DOHH2 (cell line): ENCODE measurements around the gene CLCNKA.
A peak's percentile ranks its signal among the peaks of the same experiment; 100 is the strongest.
"Not testable (repeated sequence)": the region's sequence is repeated elsewhere in the genome, so short reads cannot be mapped to it uniquely, and the experiment has no call there.

Source experiments
- H3F3A ChIP-seq: fragments of 200-600 bp; sonication (generic), shearing (Covaris generic); 2 replicates; pipeline ENCODE4 v1.6.0; 2016; ENCODE audit warnings: antibody characterized with exemption, mild to moderate bottlenecking; ENCODE audit not compliant: control insufficient read depth, insufficient read depth
- H3K27ac ChIP-seq: fragments of 200-600 bp; sonication (generic); 2 replicates; pipeline ENCODE4 v1.5.1; 2014; ENCODE audit warnings: low read depth, mild to moderate bottlenecking, low read length, moderate library complexity
- H3K27me3 ChIP-seq: fragments of 200-600 bp; sonication (generic); 2 replicates; pipeline ENCODE4 v1.6.1; 2014; ENCODE audit warnings: mild to moderate bottlenecking, low read length, mixed read lengths; ENCODE audit not compliant: control insufficient read depth
- H3K36me3 ChIP-seq: fragments of 200-600 bp; sonication (generic); 2 replicates; pipeline ENCODE4 v1.6.1; 2014; ENCODE audit warnings: mild to moderate bottlenecking, low read length, moderate library complexity, mixed read lengths; ENCODE audit not compliant: control insufficient read depth
- H3K4me1 ChIP-seq: fragments of 200-600 bp; sonication (generic); 2 replicates; pipeline ENCODE4 v1.6.1; 2014; ENCODE audit warnings: mild to moderate bottlenecking, low read length, mixed read lengths; ENCODE audit not compliant: control insufficient read depth
- H3K4me2 ChIP-seq: fragments of 200-600 bp; sonication (generic); 2 replicates; pipeline ENCODE4 v1.6.0; 2014; ENCODE audit warnings: mild to moderate bottlenecking, low read length, moderate library complexity
- H3K4me3 ChIP-seq: fragments of 200-600 bp; sonication (generic); 2 replicates; pipeline ENCODE4 v1.5.1; 2014; ENCODE audit warnings: mild to moderate bottlenecking, low read length, mixed read lengths
- H3K79me2 ChIP-seq: fragments of 200-600 bp; sonication (generic); 2 replicates; pipeline ENCODE4 v1.6.1; 2014; ENCODE audit warnings: mild to moderate bottlenecking, low read length, mixed read lengths; ENCODE audit not compliant: control insufficient read depth
- H3K9me2 ChIP-seq: fragments of 200-600 bp; sonication (generic); replicated peaks from 2 replicates; pipeline ENCODE4 v1.6.1; 2014; ENCODE audit warnings: mild to moderate bottlenecking, low read length, mixed read lengths; ENCODE audit not compliant: control insufficient read depth
- H3K9me3 ChIP-seq: fragments of 200-600 bp; sonication (generic); 2 replicates; pipeline ENCODE4 v1.6.1; 2014; ENCODE audit warnings: antibody characterized with exemption, low read length, mixed read lengths; ENCODE audit not compliant: control insufficient read depth, insufficient read depth
- H4K20me1 ChIP-seq: fragments of 200-600 bp; sonication (generic); 2 replicates; pipeline ENCODE4 v1.6.0; 2014; ENCODE audit warnings: low read depth, mild to moderate bottlenecking, antibody characterized with exemption, low read length, moderate library complexity; ENCODE audit not compliant: control insufficient read depth, insufficient read depth
- EZH2phosphoT487 ChIP-seq: fragments of 200-600 bp; sonication (generic); IDR thresholded peaks from 2 replicates; pipeline ENCODE4 v1.6.1; 2017; ENCODE audit warnings: borderline replicate concordance, mild to moderate bottlenecking, antibody characterized with exemption, low read length, moderate library complexity, mixed read lengths
- TF ChIP-seq, protein P1 (sequence below): fragments of 200-600 bp; sonication (generic); IDR thresholded peaks from one replicate; pipeline ENCODE4 v1.5.1; 2014; ENCODE audit warnings: antibody characterized with exemption, mild to moderate bottlenecking, low read depth, low read length; ENCODE audit not compliant: poor library complexity, severe bottlenecking

CLCNKA gene

DNA sequence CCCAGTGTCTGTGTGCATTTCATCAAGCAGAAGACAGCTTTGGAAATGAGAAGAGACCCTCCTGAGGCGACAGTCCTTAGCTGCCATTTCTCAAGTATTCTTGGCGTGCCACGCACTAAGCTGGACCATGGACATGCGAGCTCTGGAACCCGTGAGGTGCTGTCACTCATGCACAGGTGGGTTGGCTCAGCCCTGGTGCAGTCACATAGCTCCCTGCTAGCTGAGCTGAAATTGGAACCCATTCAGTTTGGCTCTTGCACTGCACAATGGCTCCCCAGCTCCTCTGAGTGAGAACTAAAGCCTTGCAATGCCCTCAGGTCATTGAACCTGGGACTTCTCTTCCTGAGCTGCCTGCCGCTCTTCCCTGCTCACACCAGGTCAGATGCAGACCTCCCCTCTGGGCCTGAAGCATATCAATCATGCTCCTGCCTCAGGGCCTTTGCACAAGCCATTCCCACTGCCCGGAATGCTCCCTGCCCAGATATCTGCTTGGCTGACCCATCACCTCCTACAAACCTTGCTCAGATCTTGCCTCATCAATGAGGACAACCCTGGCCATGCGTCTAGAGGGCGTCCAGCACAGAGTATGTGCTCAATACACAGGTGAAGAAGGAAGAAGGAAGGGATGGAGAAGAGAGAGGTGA is 24.1 kb upstream of the CLCNKA start:
- no peak overlapping the region for H3K4me3 ChIP-seq
- no peak overlapping the region for H3K27ac ChIP-seq
- TF ChIP-seq, protein P1, sequence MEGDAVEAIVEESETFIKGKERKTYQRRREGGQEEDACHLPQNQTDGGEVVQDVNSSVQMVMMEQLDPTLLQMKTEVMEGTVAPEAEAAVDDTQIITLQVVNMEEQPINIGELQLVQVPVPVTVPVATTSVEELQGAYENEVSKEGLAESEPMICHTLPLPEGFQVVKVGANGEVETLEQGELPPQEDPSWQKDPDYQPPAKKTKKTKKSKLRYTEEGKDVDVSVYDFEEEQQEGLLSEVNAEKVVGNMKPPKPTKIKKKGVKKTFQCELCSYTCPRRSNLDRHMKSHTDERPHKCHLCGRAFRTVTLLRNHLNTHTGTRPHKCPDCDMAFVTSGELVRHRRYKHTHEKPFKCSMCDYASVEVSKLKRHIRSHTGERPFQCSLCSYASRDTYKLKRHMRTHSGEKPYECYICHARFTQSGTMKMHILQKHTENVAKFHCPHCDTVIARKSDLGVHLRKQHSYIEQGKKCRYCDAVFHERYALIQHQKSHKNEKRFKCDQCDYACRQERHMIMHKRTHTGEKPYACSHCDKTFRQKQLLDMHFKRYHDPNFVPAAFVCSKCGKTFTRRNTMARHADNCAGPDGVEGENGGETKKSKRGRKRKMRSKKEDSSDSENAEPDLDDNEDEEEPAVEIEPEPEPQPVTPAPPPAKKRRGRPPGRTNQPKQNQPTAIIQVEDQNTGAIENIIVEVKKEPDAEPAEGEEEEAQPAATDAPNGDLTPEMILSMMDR = no peak
- TF ChIP-seq EZH2phosphoT487 = no peak
- H3K27me3 ChIP-seq = peaks cover 19% of the 10 kb centered on the region
- H3F3A ChIP-seq = no peaks in the 10 kb centered on the region
- no peaks in the 10 kb centered on the region for H4K20me1 ChIP-seq
- no peaks in the 10 kb centered on the region for H3K79me2 ChIP-seq
- H3K9me2 ChIP-seq = no peaks in the 10 kb centered on the region
- H3K4me1 ChIP-seq = no peaks in the 10 kb centered on the region
- no peak overlapping the region for H3K4me2 ChIP-seq
- no peaks in the 10 kb centered on the region for H3K36me3 ChIP-seq
- no peaks in the 10 kb centered on the region for H3K9me3 ChIP-seq

DNA sequence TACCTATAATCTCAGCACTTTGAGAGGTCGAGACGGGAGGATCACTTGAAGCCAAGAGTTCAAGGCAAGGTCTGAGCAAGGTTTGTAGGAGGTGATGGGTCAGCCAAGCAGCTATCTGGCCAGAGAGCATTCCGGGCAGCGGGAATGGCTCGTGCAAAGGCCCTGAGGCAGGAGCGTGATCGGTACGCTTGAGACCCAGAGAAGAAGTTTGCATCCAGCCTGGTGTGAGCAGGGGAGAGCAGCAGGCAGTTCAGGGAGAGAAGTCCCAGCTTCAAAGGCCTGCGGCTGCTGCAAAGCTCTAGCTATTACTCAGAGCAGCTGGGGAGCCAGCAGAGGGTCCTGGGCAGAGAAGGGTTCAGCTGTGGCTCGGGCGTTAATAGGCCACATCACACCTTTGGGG is 22.9 kb upstream of the CLCNKA start:
- Histone ChIP-seq H4K20me1 (no peaks in the 10 kb centered on the region), H3F3A (no peaks in the 10 kb centered on the region), H3K9me3 (no peaks in the 10 kb centered on the region), H3K79me2 (no peaks in the 10 kb centered on the region), H3K9me2 (no peaks in the 10 kb centered on the region), H3K4me1 (no peaks in the 10 kb centered on the region), H3K4me3 (no peak overlapping the region), H3K27ac (no peak overlapping the region), H3K4me2 (no peak overlapping the region), H3K36me3 (no peaks in the 10 kb centered on the region), H3K27me3 (peaks cover 19% of the 10 kb centered on the region)
- no peak for TF ChIP-seq EZH2phosphoT487
- TF ChIP-seq, protein P1 = no peak

DNA sequence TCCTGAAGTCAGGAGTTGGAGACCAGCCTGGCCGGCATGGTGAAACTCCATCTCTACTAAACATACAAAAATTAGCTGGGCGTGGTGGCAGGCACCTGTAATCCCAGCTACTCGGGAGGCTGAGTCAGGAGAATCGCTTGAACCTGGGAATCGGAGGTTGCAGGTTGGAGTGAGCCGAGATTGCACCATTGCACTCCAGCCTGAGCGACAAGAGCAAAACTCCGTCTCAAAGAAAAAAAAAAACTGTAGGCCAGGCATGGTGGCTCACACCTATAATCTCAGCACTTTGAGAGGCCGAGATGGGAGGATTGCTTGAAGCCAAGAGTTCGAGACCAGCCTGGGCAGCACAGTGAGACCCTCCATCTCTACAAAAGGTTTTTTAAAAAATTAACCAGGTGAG is 20.6 kb upstream of the CLCNKA start:
- H4K20me1 ChIP-seq, H3K9me3 ChIP-seq, H3K36me3 ChIP-seq, H3K4me3 ChIP-seq, H3K27ac ChIP-seq, H3K9me2 ChIP-seq, H3F3A ChIP-seq, H3K4me2 ChIP-seq, H3K79me2 ChIP-seq: not testable (repeated sequence)
- Histone ChIP-seq H3K27me3 (peaks cover 26% of the 10 kb centered on the region), H3K4me1 (peaks cover 18% of the 10 kb centered on the region)

DNA sequence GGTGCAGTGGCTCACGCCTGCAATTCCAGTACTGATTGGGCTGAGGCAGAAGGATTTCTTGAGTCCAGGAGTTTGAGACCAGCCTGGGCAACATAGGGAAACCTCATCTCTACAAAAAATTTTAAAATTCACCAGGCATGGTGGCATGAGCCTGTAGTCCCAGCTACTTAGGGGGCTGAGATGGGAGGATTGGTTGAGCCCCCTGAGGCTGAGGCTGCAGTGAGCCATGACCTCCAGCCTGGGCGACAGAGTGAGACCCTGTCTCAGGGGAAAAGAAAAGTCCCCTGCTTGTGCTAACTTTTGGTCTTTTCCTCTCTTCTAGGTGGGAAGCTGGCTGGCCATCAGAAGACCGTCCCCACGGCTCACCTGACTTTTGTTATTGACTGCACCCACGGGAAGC is 16.2 kb upstream of the CLCNKA start:
- H3K4me1 ChIP-seq = peaks cover 27% of the 10 kb centered on the region
- no peaks in the 10 kb centered on the region for H3K79me2 ChIP-seq
- H3K36me3 ChIP-seq = no peaks in the 10 kb centered on the region
- H3K9me2 ChIP-seq = no peaks in the 10 kb centered on the region
- H4K20me1 ChIP-seq = no peaks in the 10 kb centered on the region
- no peaks in the 10 kb centered on the region for H3F3A ChIP-seq
- no peak overlapping the region for H3K4me3 ChIP-seq
- H3K27ac ChIP-seq = no peak overlapping the region
- H3K9me3 ChIP-seq = no peaks in the 10 kb centered on the region
- peak overlapping the region; percentile 19 for H3K4me2 ChIP-seq
- 0 out of 2 replicates have a peak, but pooled peaks cover 7% of the 10 kb centered on the region for H3K27me3 ChIP-seq
- TF ChIP-seq, protein P1 = no peak
- TF ChIP-seq EZH2phosphoT487 = no peak
